Activated gamma-delta T cell treated with anti-CD3 and anti-CD28 coated beads, Interleukin-2, amount 50 U/mL, for 16 hours (primary cell): ENCODE data around the gene TMED9.
A peak's percentile ranks its signal among the peaks of the same experiment; 100 is the strongest.
"Not testable (repeated sequence)": the region's sequence is repeated elsewhere in the genome, so short reads cannot be mapped to it uniquely, and the experiment has no call there.

ENCODE experiments used
- DNase-seq: peaks from one replicate; pipeline ENCODE4 v3.0.0-alpha.2; 2020; ENCODE audit warnings: low read depth

Gene TMED9

GRCh38 chr5:177592010-177592834 is at the start of gene TMED9:
Gene TMED9, plus strand, starts transcription at chr5:177592203. Its CDS starts 12 bp downstream, at chr5:177592215.
- peak; percentile 78 for DNase-seq

- DNase-seq: no peak
Observed at GRCh38 chr5:177542816-177543465, 49.1 kb upstream of the TMED9 start.

- DNase-seq: no peak
Observed at GRCh38 chr5:177545487-177546257, 46.3 kb upstream of the TMED9 start.

- DNase-seq: no peak
Observed at GRCh38 chr5:177546258-177546741, 45.7 kb upstream of the TMED9 start.

GRCh38 chr5:177547736-177548135 is 44.3 kb upstream of the TMED9 start:
- no peak for DNase-seq

GRCh38 chr5:177548495-177548894 is 43.5 kb upstream of the TMED9 start:
- DNase-seq: no peak

- no peak for DNase-seq
Observed at GRCh38 chr5:177550122-177550521, 41.9 kb upstream of the TMED9 start.

- DNase-seq: no peak
Observed at GRCh38 chr5:177552839-177553455, 39.1 kb upstream of the TMED9 start.

GRCh38 chr5:177553671-177554429 is 38.2 kb upstream of the TMED9 start:
- DNase-seq: peak; percentile 15

- peak; percentile 94 for DNase-seq
Observed at GRCh38 chr5:177554474-177555111, 37.4 kb upstream of the TMED9 start, which contains the start of gene FAM193B. Gene FAM193B, minus strand, starts transcription at chr5:177554563. Its CDS starts 105 bp downstream, at chr5:177554458.

- no peak for DNase-seq
Observed at GRCh38 chr5:177555228-177555627, 36.8 kb upstream of the TMED9 start.

- DNase-seq: no peak
Observed at GRCh38 chr5:177555665-177556064, 36.3 kb upstream of the TMED9 start.

- no peak for DNase-seq
Observed at GRCh38 chr5:177557041-177557647, 34.9 kb upstream of the TMED9 start.

- DNase-seq: no peak
Observed at GRCh38 chr5:177557796-177558195, 34.2 kb upstream of the TMED9 start.

GRCh38 chr5:177559446-177559941 is 32.5 kb upstream of the TMED9 start:
- DNase-seq: not testable (repeated sequence)

- no peak for DNase-seq
Observed at GRCh38 chr5:177565046-177565445, 27.0 kb upstream of the TMED9 start.

- DNase-seq: no peak
Observed at GRCh38 chr5:177568326-177568725, 23.7 kb upstream of the TMED9 start.

GRCh38 chr5:177569894-177570293 is 22.1 kb upstream of the TMED9 start:
- DNase-seq: no peak

- DNase-seq: no peak
Observed at GRCh38 chr5:177575488-177575887, 16.5 kb upstream of the TMED9 start.

GRCh38 chr5:177576169-177576568 is 15.8 kb upstream of the TMED9 start:
- no peak for DNase-seq
